Immature natural killer cell (primary cell): ENCODE results near the gene RTP1. TPM values are rescaled to one million over a fixed set of nuclear protein-coding genes. Genes with fewer than 3 reads are reported as not detected.
"Not testable (repeated sequence)": the region's sequence is repeated elsewhere in the genome, so short reads cannot be mapped to it uniquely, and the experiment has no call there.

ENCODE experiments used
- DNase-seq, 3 donors: peaks; one replicate each; pipeline ENCODE4 v3.0.0; 2022; ENCODE audit warnings: mixed read lengths in 1 of 3
- H3K27ac Mint-ChIP-seq, 6 donors: one replicate each; pipeline ENCODE4 v1.8.0; 2020; ENCODE audit warnings: mixed read lengths in 6 of 6, mild to moderate bottlenecking in 5 of 6, inconsistent platforms in 4 of 6, moderate library complexity in 3 of 6
- H3K27me3 Mint-ChIP-seq, 3 donors: one replicate each; pipeline ENCODE4 v1.8.0; 2020 to 2021; ENCODE audit warnings: low read depth in 3 of 3, mild to moderate bottlenecking in 3 of 3, mixed read lengths in 3 of 3, moderate library complexity in 3 of 3, inconsistent platforms in 1 of 3
- H3K36me3 Mint-ChIP-seq, 3 donors: one replicate each; pipeline ENCODE4 v1.8.0; 2020; ENCODE audit warnings: mixed read lengths in 3 of 3, inconsistent platforms in 2 of 3, mild to moderate bottlenecking in 2 of 3
- H3K4me1 Mint-ChIP-seq, 2 donors: one replicate each; pipeline ENCODE4 v1.8.0; 2020; ENCODE audit warnings: inconsistent platforms in 2 of 2, mild to moderate bottlenecking in 2 of 2, mixed read lengths in 2 of 2, moderate library complexity in 1 of 2
- H3K4me3 Mint-ChIP-seq, 5 donors: one replicate each; pipeline ENCODE4 v1.8.0; 2020; ENCODE audit warnings: mild to moderate bottlenecking in 5 of 5, mixed read lengths in 5 of 5, inconsistent platforms in 3 of 5, moderate library complexity in 3 of 5
- H3K9me3 Mint-ChIP-seq, 6 donors: one replicate each; pipeline ENCODE4 v1.8.0; 2020; ENCODE audit warnings: mild to moderate bottlenecking in 6 of 6, mixed read lengths in 6 of 6, inconsistent platforms in 4 of 6, moderate library complexity in 3 of 6
- polyA plus RNA-seq, 3 donors: library from polyadenylated mRNA; unstranded; fragments of 300-500 nt; fragmentation: Illumina TruSeq; gene quantifications; one replicate each; pipeline ENCODE4 v1.2.3, GENCODE V29; 2021

Gene RTP1
- polyA plus RNA-seq = not detected

- no peak within 1 kb of the TSS for H3K27ac Mint-ChIP-seq
- H3K27me3 Mint-ChIP-seq = peaks cover 2 to 3% (median 3%) of the 10 kb centered on the region in 3 donors
- no peaks in the 10 kb centered on the region for H3K9me3 Mint-ChIP-seq
- H3K36me3 Mint-ChIP-seq = no peaks in the 10 kb centered on the region
- no peaks in the 10 kb centered on the region for H3K4me1 Mint-ChIP-seq
- H3K4me3 Mint-ChIP-seq = no peak within 1 kb of the TSS
- no peak for DNase-seq
Observed at GRCh38 chr3:187197335-187197649, at the start of gene RTP1. Gene RTP1 (plus strand): TSS chr3:187197486. CDS start chr3:187197516, 30 bp downstream.

GRCh38 chr3:187150186-187150585 is 47.1 kb upstream of the RTP1 start:
- peaks cover 3 to 7% (median 4%) of the 10 kb centered on the region in 3 donors for H3K36me3 Mint-ChIP-seq
- peaks cover 2 to 4% of the 10 kb centered on the region in 2 donors for H3K4me1 Mint-ChIP-seq
- no peak overlapping the region for H3K4me3 Mint-ChIP-seq
- H3K9me3 Mint-ChIP-seq = peaks cover 0 to 9% (median 3%) of the 10 kb centered on the region in 6 donors
- no peak overlapping the region for H3K27ac Mint-ChIP-seq
- H3K27me3 Mint-ChIP-seq = peaks cover 3 to 16% (median 3%) of the 10 kb centered on the region in 3 donors
- DNase-seq = no peak

- H3K9me3 Mint-ChIP-seq = peaks cover 0 to 6% (median 2%) of the 10 kb centered on the region in 6 donors
- peaks cover 2 to 6% (median 3%) of the 10 kb centered on the region in 3 donors for H3K36me3 Mint-ChIP-seq
- no peak overlapping the region for H3K4me3 Mint-ChIP-seq
- H3K27me3 Mint-ChIP-seq = peaks cover 3 to 16% (median 3%) of the 10 kb centered on the region in 3 donors
- peaks cover 2 to 4% of the 10 kb centered on the region in 2 donors for H3K4me1 Mint-ChIP-seq
- peak; percentile 60 to 62 (median 60) for DNase-seq
- peak overlapping the region in 1 of 6 donors; percentile 32 for H3K27ac Mint-ChIP-seq
Observed at GRCh38 chr3:187150599-187150998, 46.7 kb upstream of the RTP1 start.

- Mint-ChIP-seq H3K27ac (no peak overlapping the region), H3K36me3 (no peaks in the 10 kb centered on the region), H3K4me1 (no peaks in the 10 kb centered on the region), H3K4me3 (no peak overlapping the region), H3K27me3 (peaks cover 8 to 14% (median 9%) of the 10 kb centered on the region in 3 donors), H3K9me3 (no peaks in the 10 kb centered on the region)
- no peak for DNase-seq
Observed at GRCh38 chr3:187161556-187161955, 35.7 kb upstream of the RTP1 start.

GRCh38 chr3:187162265-187162953 is 34.9 kb upstream of the RTP1 start:
- H3K27ac Mint-ChIP-seq = peak overlapping the region in 1 of 6 donors; percentile 53

GRCh38 chr3:187165144-187165543 is 32.1 kb upstream of the RTP1 start:
- Mint-ChIP-seq H3K36me3 (no peaks in the 10 kb centered on the region), H3K4me3 (no peak overlapping the region), H3K27me3 (peaks cover 5 to 13% (median 9%) of the 10 kb centered on the region in 3 donors), H3K4me1 (no peaks in the 10 kb centered on the region), H3K27ac (no peak overlapping the region), H3K9me3 (no peaks in the 10 kb centered on the region)
- peak; percentile 59 to 63 (median 61) for DNase-seq

More at GRCh38 chr3:187162265-187162953, 34.9 kb upstream of the RTP1 start:
- DNase-seq = no peak
- Mint-ChIP-seq H3K4me3 (no peak overlapping the region), H3K9me3 (no peaks in the 10 kb centered on the region), H3K27me3 (peaks cover 8 to 14% (median 10%) of the 10 kb centered on the region in 3 donors), H3K4me1 (no peaks in the 10 kb centered on the region), H3K36me3 (no peaks in the 10 kb centered on the region)

- Mint-ChIP-seq H3K27me3 (peaks cover 2 to 8% (median 4%) of the 10 kb centered on the region in 3 donors), H3K27ac (no peak overlapping the region), H3K9me3 (no peaks in the 10 kb centered on the region), H3K4me1 (no peaks in the 10 kb centered on the region), H3K36me3 (no peaks in the 10 kb centered on the region), H3K4me3 (no peak overlapping the region)
- DNase-seq = no peak
Observed at GRCh38 chr3:187166750-187167149, 30.5 kb upstream of the RTP1 start.

- DNase-seq = no peak
Observed at GRCh38 chr3:187167777-187168176, 29.5 kb upstream of the RTP1 start.

GRCh38 chr3:187169231-187169960 is 27.9 kb upstream of the RTP1 start:
- H3K27ac Mint-ChIP-seq = no peak overlapping the region
- no peaks in the 10 kb centered on the region for H3K4me1 Mint-ChIP-seq
- H3K36me3 Mint-ChIP-seq = no peaks in the 10 kb centered on the region
- no peak overlapping the region for H3K4me3 Mint-ChIP-seq
- H3K27me3 Mint-ChIP-seq = peaks cover 1 to 11% (median 2%) of the 10 kb centered on the region in 3 donors
- H3K9me3 Mint-ChIP-seq = no peaks in the 10 kb centered on the region
- DNase-seq = no peak

More at GRCh38 chr3:187167777-187168176, 29.5 kb upstream of the RTP1 start:
- Mint-ChIP-seq H3K9me3 (no peaks in the 10 kb centered on the region), H3K27ac (no peak overlapping the region), H3K4me3 (no peak overlapping the region), H3K4me1 (no peaks in the 10 kb centered on the region), H3K36me3 (no peaks in the 10 kb centered on the region), H3K27me3 (peaks cover 2 to 7% (median 4%) of the 10 kb centered on the region in 3 donors)

GRCh38 chr3:187170911-187171310 is 26.4 kb upstream of the RTP1 start:
- not testable (repeated sequence) for H3K4me3 Mint-ChIP-seq, DNase-seq, H3K27ac Mint-ChIP-seq, H3K9me3 Mint-ChIP-seq, H3K36me3 Mint-ChIP-seq, H3K4me1 Mint-ChIP-seq
- peaks cover 1 to 12% (median 2%) of the 10 kb centered on the region in 3 donors for H3K27me3 Mint-ChIP-seq

- Mint-ChIP-seq H3K4me1 (no peaks in the 10 kb centered on the region), H3K4me3 (no peak overlapping the region), H3K27ac (no peak overlapping the region), H3K27me3 (peaks cover 0 to 12% (median 4%) of the 10 kb centered on the region in 3 donors), H3K9me3 (peaks cover 0 to 1% (median 0%) of the 10 kb centered on the region in 6 donors), H3K36me3 (no peaks in the 10 kb centered on the region)
- DNase-seq = no peak
Observed at GRCh38 chr3:187172929-187173328, 24.4 kb upstream of the RTP1 start.

- Mint-ChIP-seq H3K9me3 (no peaks in the 10 kb centered on the region), H3K36me3 (no peaks in the 10 kb centered on the region), H3K4me3 (no peak overlapping the region), H3K27me3 (peaks cover 4 to 6% (median 5%) of the 10 kb centered on the region in 3 donors), H3K4me1 (no peaks in the 10 kb centered on the region), H3K27ac (no peak overlapping the region)
- no peak for DNase-seq
Observed at GRCh38 chr3:187181454-187182170, 15.7 kb upstream of the RTP1 start.

- H3K9me3 Mint-ChIP-seq = no peaks in the 10 kb centered on the region
- H3K36me3 Mint-ChIP-seq = no peaks in the 10 kb centered on the region
Observed at GRCh38 chr3:187183210-187183862, 13.9 kb upstream of the RTP1 start.

More at GRCh38 chr3:187183210-187183862, 13.9 kb upstream of the RTP1 start:
- Mint-ChIP-seq H3K27ac (no peak overlapping the region), H3K27me3 (peaks cover 1 to 6% (median 5%) of the 10 kb centered on the region in 3 donors), H3K4me1 (no peaks in the 10 kb centered on the region), H3K4me3 (no peak overlapping the region)
- DNase-seq = no peak
